Stimulated activated memory B cell treated with anti-CD40 and anti-IgM and Interleukin-4, amounts not matched to agents 10 μg/mL and 1 μg/mL and 100 μg/mL, for 72 hours (primary cell): ENCODE measurements around the gene GFPT2.

Experiments
- ATAC-seq: fragments of 150-1000 bp; cut with Tn5 transposase; 2 replicates; pipeline ENCODE4 v1.10.0; 2021
- H3K27ac Mint-ChIP-seq: one replicate; pipeline ENCODE4 v1.8.0; 2022; ENCODE audit warnings: mild to moderate bottlenecking, mixed read lengths
- H3K27me3 Mint-ChIP-seq: one replicate; pipeline ENCODE4 v1.8.0; 2022; ENCODE audit warnings: mixed read lengths
- H3K36me3 Mint-ChIP-seq: one replicate; pipeline ENCODE4 v1.8.0; 2022; ENCODE audit warnings: mixed read lengths
- H3K4me1 Mint-ChIP-seq: one replicate; pipeline ENCODE4 v1.8.0; 2022; ENCODE audit warnings: mixed read lengths
- H3K4me3 Mint-ChIP-seq: one replicate; pipeline ENCODE4 v1.8.0; 2022; ENCODE audit warnings: mild to moderate bottlenecking, moderate library complexity, mixed read lengths
- H3K9me3 Mint-ChIP-seq: one replicate; pipeline ENCODE4 v1.8.0; 2022; ENCODE audit warnings: mixed read lengths

GFPT2 gene

DNA sequence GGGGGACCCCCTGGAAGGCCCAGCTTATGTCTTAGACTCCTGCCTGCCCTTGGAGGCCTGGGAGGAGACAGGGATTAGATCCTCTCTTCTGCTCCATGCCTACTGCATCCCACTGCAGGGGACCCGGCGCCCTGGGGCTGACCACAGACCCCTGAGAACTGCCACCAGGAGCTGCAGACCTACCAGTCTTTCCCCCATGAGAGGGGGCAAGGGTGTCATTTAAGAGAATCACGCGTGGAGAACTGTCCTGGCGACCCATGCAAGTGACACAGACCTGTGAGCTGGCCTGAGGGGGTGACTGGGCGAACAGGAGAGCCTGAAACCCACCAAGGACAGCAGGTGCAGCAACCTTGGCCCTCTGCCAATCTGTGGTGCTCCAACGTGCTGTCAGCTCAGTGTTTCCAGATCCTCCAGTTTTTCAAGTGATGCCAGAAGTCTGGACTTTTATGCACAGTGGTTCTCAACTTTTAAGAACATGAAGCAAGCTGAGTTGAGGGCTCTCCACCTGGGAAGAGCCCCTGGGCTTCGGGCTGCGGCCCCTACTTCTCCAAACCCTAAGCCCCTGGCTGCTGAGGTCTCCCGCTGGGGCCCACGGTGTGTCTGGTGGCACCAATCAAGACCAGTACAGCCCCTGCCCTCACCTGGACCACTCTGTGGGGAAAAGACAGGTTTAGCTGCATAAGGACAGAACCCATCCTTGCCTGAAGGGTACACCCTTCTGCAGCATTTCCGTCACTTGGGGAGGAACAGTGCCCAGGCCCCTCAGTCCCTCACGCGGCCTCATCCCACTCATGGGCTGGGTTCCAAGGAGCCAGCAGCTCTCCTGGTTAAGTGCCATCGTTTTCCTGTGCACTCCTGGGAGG is 18.2 kb downstream of the GFPT2 start:
- no peak for ATAC-seq
- Mint-ChIP-seq H3K4me1 (peaks cover 6% of the 10 kb centered on the region), H3K27ac (no peak overlapping the region), H3K36me3 (no peaks in the 10 kb centered on the region), H3K9me3 (no peaks in the 10 kb centered on the region), H3K4me3 (no peak overlapping the region), H3K27me3 (peaks cover 49% of the 10 kb centered on the region)

DNA sequence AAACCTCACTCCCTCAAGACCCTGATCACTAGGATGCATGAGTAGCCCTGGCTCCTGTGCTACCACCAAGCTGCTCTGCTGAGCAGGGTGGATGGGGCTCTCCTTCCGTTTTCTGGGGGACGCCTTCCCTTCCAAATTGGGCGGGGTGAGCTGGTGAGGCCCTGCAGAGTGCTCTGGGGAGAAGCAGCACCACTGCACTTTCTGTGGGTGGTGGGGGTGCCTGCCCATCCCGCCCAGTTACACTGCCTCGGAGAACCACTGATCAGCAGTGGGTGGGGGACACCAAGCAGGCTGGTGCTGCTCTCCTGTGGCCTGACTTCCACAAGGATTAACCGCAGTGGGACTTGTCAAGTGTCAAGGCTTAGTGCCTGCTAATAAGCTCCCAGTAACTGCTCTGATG is 19.0 kb downstream of the GFPT2 start:
- ATAC-seq = no peak
- Mint-ChIP-seq H3K36me3 (no peaks in the 10 kb centered on the region), H3K4me1 (no peaks in the 10 kb centered on the region), H3K27ac (no peak overlapping the region), H3K9me3 (no peaks in the 10 kb centered on the region), H3K27me3 (peaks cover 41% of the 10 kb centered on the region), H3K4me3 (no peak overlapping the region)

DNA sequence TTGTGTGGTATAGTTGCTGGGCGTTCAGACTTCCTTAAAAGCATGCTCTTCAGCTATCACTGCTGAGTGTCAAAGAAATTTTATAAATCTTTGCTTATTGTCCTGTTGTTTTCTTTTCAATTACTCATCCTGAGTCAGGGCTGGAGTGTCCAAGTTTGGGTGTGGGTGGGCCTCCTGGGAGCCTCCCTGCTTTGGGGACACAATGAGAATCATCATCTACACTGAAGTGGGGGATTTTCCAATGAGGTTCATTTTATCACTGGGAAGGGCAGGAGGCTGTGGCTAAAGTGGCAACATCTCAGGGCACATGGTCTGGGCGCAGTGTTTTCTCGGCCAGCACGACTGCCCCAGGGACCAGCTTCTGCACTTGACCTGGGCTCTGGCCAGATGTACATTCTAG is 19.5 kb downstream of the GFPT2 start:
- H3K36me3 Mint-ChIP-seq = no peaks in the 10 kb centered on the region
- H3K4me3 Mint-ChIP-seq = no peak overlapping the region
- H3K27me3 Mint-ChIP-seq = peaks cover 40% of the 10 kb centered on the region
- H3K9me3 Mint-ChIP-seq = no peaks in the 10 kb centered on the region
- no peaks in the 10 kb centered on the region for H3K4me1 Mint-ChIP-seq
- ATAC-seq = no peak
- H3K27ac Mint-ChIP-seq = no peak overlapping the region

DNA sequence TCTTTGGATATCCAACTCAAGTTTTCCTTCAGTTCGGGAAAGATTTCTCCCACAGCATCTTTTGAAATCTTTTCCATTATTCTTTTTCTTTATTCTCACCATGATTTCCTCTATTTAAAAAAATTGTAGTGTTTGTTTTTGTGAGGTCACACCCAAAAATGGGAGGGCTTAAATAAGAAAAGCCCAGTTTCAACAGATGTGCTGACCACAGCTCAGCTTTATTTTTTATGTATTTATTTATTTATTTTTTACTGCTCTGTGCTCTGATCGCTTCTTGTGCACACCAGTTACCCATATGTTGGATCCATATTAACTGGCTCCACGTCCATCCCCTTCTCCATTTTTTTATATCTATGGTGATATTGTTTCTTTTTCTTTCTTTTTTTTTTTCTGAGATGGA is 20.3 kb downstream of the GFPT2 start:
- no peak overlapping the region for H3K4me3 Mint-ChIP-seq
- no peak overlapping the region for H3K27ac Mint-ChIP-seq
- peaks cover 40% of the 10 kb centered on the region for H3K27me3 Mint-ChIP-seq
- no peak for ATAC-seq
- H3K9me3 Mint-ChIP-seq = no peaks in the 10 kb centered on the region
- H3K4me1 Mint-ChIP-seq = no peaks in the 10 kb centered on the region
- H3K36me3 Mint-ChIP-seq = no peaks in the 10 kb centered on the region

DNA sequence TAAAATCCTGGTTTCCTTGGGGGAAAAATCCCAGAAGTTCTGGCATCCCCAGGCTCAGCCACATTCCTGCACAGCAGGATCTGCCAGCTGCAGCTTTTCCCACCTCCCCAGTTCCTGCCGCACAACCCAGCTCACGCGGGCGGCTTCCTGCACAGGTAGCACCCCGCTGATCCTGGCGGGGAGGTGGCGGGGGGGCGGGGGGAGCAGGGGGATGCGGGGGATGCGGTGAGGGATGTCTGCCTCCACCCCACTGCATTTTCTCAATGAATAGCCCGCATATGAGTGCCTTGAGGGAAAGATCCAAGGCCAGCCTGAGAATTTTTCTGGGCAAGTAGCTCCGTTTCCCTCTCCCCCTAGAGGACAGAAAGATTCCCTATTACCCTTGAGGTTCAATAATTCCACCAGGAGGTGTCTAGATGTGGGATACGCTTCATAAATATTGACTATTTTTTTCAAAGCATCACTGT is 21.1 kb downstream of the GFPT2 start:
- ATAC-seq = no peak
- no peaks in the 10 kb centered on the region for H3K9me3 Mint-ChIP-seq
- no peak overlapping the region for H3K27ac Mint-ChIP-seq
- no peak overlapping the region for H3K4me3 Mint-ChIP-seq
- H3K4me1 Mint-ChIP-seq = no peaks in the 10 kb centered on the region
- H3K36me3 Mint-ChIP-seq = no peaks in the 10 kb centered on the region
- H3K27me3 Mint-ChIP-seq = peaks cover 33% of the 10 kb centered on the region

DNA sequence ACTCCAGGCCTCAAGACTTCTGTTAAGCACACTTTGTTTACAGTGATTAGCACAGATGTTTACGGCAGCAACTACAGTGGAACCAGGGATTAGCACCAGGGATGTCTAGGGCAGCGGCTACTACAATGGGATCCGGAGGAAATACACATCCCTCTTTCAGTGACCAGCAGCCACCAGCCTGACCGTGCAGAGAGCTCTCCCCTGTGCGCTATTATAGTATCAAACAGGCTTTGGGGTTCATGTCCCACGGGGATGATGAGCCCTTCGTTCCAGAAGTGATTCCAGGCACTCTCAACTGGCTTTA is 21.5 kb downstream of the GFPT2 start:
- Mint-ChIP-seq H3K9me3 (no peaks in the 10 kb centered on the region), H3K27me3 (peaks cover 30% of the 10 kb centered on the region), H3K4me3 (no peak overlapping the region), H3K36me3 (no peaks in the 10 kb centered on the region), H3K4me1 (no peaks in the 10 kb centered on the region), H3K27ac (no peak overlapping the region)
- ATAC-seq = no peak

DNA sequence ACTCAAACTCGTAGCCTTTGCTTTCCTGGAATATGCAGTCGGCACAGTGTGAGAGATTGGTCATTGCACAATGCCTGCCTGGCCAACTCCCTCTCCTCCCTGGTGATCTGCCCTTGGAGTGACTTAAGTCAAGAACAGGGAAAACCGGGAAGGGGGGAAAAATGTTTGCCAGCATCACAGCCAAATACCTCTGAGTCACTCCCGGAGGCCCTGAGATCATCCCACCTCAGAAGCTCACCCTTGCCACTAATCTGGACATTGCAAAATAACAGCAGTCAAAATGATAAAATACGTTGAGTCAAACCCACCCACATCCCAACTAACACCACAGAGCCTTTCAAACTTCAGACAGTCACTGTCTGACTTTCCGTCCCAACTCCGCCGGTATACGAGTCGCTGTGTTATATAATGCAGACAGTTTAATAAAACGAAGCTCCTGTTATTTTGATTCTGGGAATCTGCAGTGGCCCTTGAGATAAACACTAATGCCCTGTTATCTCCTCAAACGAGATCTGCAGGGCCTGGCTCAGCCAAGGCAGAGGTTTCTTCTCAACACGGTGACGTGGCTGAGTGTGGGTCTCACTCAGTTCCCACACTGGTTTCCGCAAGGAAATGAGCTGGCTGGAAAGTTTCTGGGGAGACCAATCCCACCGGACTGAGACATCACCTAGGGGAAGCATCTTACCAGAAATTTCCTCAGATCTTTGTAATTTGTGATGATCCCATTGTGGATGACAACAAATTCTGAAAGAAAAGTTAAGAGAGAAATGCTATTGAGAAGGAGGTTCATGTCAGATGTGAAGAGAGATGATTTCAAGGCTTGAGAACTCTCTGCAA is 22.1 kb downstream of the GFPT2 start:
- Mint-ChIP-seq H3K27me3 (peaks cover 30% of the 10 kb centered on the region), H3K4me3 (no peak overlapping the region), H3K4me1 (no peaks in the 10 kb centered on the region), H3K9me3 (no peaks in the 10 kb centered on the region), H3K36me3 (no peaks in the 10 kb centered on the region), H3K27ac (no peak overlapping the region)
- ATAC-seq = no peak

DNA sequence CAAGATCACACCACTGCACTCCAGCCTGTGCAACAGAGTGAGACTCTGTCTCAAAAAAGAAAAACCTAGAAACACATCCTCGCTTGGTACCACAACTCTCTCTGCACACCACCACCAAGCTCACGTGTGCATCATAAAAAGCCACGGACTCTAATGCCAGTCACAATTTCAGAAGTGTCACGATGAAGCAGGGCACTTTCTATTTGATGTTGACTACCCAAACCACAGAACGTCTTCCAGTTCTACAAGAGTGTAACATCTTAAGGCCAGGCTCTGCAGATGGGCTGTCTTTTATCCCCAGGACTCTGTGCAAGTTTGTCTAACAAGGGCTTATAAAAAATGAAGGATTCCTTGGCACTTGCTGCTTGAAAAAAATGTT is 22.9 kb downstream of the GFPT2 start:
- no peaks in the 10 kb centered on the region for H3K36me3 Mint-ChIP-seq
- no peak overlapping the region for H3K4me3 Mint-ChIP-seq
- H3K27ac Mint-ChIP-seq = no peak overlapping the region
- no peak for ATAC-seq
- H3K9me3 Mint-ChIP-seq = no peaks in the 10 kb centered on the region
- H3K27me3 Mint-ChIP-seq = peaks cover 26% of the 10 kb centered on the region
- no peaks in the 10 kb centered on the region for H3K4me1 Mint-ChIP-seq

DNA sequence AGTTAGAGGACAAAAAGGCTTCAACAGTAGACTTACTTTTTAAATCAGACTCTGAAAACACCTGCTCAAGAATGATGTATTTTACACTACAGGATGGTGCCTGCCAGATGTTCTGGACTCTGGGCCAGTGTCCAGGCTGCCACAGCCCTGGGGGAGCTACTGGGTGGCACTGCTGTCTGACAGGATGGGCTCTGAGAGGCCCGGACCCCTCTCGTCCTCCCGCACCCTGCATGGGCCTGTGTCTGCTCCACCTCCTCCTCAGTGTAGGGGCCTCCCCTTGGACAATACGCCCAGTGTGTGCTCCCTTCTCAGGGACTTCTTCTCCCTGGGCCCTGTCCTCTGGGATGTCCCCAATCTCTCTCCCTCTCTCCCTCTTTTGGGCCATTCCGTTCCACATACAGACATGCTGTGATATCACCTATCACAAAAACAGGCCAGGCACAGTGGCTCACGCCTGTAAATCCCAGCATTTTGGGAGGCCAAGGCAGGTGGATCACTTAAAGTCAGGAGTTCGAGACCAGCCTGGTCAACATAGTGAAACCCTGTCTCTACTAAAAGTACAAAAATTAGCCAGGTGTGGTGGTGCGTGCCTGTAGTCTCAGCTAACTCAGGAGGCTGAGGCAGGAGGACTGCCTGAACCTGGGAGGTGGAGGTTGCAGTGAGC is 23.4 kb downstream of the GFPT2 start:
- Mint-ChIP-seq H3K36me3 (no peaks in the 10 kb centered on the region), H3K9me3 (no peaks in the 10 kb centered on the region), H3K27ac (no peak overlapping the region), H3K4me3 (no peak overlapping the region), H3K27me3 (peaks cover 21% of the 10 kb centered on the region), H3K4me1 (no peaks in the 10 kb centered on the region)
- ATAC-seq = no peak

DNA sequence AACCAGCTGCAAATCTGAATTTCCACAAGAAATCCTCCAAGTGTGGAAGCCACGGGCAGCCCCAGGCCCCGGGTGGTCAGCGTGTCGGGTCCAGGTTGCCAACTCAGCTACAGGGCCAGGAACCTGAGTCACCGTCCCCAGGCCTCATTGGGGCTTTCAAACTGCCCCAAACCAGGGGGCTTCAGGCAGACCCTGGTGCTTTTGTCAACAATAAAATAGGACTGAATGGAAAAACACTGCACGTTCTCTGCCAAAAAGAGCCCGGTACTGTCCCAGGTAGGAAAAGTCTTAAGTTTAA is 24.0 kb downstream of the GFPT2 start:
- no peak overlapping the region for H3K27ac Mint-ChIP-seq
- H3K4me1 Mint-ChIP-seq = no peaks in the 10 kb centered on the region
- no peak overlapping the region for H3K4me3 Mint-ChIP-seq
- no peaks in the 10 kb centered on the region for H3K9me3 Mint-ChIP-seq
- H3K36me3 Mint-ChIP-seq = no peaks in the 10 kb centered on the region
- no peak for ATAC-seq
- peaks cover 14% of the 10 kb centered on the region for H3K27me3 Mint-ChIP-seq

DNA sequence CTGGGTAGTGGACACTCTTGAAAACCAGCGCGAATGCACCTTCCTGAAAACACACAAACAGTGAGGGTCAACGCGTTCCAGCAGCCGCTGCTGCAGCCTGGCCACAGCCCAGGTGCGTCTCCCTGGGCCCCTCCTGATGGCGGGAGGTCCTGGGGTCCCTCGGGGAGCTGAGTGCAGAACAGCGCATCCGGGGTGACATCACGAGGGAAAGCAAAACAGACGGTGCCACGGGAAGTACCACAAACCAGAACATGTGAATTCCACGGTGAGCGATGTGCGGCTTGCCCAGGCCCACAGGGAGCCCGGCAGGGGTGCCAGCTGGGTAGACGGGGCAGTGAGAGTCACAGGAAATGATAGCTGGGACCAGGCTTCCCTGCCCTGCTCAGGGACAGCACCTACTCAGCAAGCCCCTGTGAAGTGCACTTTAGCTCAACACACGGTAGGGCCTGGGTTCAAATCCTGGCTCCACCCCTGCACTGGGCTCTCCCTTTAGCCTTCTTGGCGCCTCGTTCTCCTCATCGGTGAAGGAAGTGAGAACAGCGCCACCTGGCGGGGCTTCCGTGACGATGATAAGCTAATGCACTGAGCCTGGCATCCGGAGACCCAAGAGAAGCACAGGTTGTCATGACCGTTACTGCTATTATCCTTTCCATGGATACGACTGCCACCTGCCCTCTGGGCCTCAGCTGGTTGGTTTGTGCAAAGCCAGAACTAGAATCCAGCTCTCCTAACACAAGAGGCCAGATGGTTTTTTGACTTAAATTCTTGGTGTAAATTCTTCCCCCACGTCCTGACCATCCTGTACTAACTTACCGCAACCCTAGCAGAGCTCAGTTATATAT is 24.6 kb downstream of the GFPT2 start:
- Mint-ChIP-seq H3K27me3 (peaks cover 9% of the 10 kb centered on the region), H3K9me3 (no peaks in the 10 kb centered on the region), H3K36me3 (no peaks in the 10 kb centered on the region), H3K4me3 (no peak overlapping the region), H3K27ac (no peak overlapping the region), H3K4me1 (no peaks in the 10 kb centered on the region)
- peak; percentile 84 for ATAC-seq

DNA sequence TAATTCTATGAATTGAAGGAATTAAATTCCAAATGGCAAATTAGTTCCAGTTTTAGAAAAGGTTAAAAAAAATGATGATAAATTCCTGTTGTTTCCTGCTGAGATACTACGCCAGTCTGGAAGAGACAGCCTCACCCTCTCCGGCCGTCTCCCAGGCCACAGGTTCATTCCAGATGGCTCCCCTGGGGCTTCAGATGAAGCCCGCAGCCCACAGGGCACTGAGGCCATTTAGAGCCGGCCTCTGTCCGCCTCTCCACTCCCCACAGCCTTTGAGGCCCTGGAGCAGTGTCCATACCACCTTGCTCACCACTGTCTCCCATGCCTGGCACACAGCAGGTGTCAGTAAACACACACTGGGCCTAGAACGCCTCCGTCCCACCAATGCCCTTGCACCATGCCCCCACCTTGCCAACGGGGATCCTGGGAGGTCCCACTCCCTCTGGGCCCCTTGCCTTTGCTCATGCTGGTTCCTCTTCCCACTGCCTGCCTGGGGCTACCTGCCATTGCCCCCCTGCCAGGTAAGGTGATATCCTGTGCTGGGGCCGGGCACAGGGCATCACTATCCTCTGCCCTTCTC is 26.1 kb downstream of the GFPT2 start:
- no peak for ATAC-seq
- no peak overlapping the region for H3K27ac Mint-ChIP-seq

DNA sequence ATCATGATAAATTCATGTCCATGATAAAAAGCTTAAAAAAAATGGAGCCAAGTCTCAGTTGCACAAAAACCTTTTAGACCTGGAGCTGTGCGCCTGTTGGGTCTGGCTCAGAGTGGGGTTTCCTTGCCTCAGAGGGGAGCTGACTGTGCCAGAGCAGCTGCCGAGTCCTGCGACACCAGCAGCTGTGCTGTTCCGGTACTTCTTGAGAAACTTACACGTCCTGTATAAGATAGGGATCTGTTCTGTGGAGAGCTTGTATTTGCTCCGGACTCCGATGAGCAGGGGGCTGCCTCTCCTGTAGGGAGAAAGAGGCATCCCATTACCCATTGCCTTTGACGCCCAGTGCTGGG is 28.6 kb downstream of the GFPT2 start:
- ATAC-seq = no peak
- Mint-ChIP-seq H3K36me3 (no peaks in the 10 kb centered on the region), H3K27me3 (no peaks in the 10 kb centered on the region), H3K27ac (no peak overlapping the region), H3K9me3 (no peaks in the 10 kb centered on the region), H3K4me1 (no peaks in the 10 kb centered on the region), H3K4me3 (no peak overlapping the region)

More for the DNA sequence above, 26.1 kb downstream of the GFPT2 start:
- H3K9me3 Mint-ChIP-seq = no peaks in the 10 kb centered on the region
- H3K4me3 Mint-ChIP-seq = no peak overlapping the region
- no peaks in the 10 kb centered on the region for H3K4me1 Mint-ChIP-seq
- no peaks in the 10 kb centered on the region for H3K36me3 Mint-ChIP-seq
- no peaks in the 10 kb centered on the region for H3K27me3 Mint-ChIP-seq

DNA sequence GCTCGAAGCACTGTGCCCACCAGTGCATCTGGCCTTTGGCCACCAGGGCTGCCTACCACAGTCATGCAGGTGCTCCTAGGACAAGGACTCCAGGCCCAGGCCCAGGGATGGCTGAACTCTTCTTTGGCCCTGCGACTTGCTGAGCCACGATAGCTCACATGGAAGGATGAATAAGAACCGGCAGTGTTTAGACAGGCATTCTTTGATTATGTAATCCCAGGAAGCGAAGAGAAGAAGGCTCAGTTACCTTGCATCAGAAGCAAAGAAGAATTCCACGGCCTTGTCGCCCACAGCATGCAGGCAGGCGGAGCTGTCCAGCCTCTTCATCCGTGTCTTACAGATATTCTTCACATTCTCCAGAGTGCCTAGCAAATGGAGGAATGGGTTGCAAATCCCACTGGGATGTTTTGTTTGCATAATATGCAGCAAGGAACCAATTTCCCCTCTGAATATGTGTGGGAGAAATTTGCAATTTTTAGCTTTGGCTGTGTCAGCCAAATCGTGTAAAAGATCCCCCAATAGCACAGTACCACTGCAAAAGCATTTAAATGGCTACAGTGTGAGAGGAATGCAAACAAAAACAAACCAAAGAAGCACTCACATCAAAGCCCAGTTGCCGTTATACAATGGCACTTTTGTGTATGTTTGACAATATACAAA is 29.1 kb downstream of the GFPT2 start:
- Mint-ChIP-seq H3K9me3 (no peaks in the 10 kb centered on the region), H3K27me3 (peaks cover under 1% of the 10 kb centered on the region), H3K27ac (no peak overlapping the region), H3K4me3 (no peak overlapping the region), H3K4me1 (no peaks in the 10 kb centered on the region), H3K36me3 (no peaks in the 10 kb centered on the region)
- no peak for ATAC-seq
